Cardiac muscle cell (in vitro differentiated cells and primary cell): ENCODE data around the gene IFT88. TPM values are rescaled to one million over a fixed set of nuclear protein-coding genes. Genes with fewer than 3 reads are reported as not detected.

Source experiments
- DNase-seq, 2 donors: peaks; one replicate each; pipeline versions ENCODE4 v3.0.0 to v3.0.0-alpha.2; 2010 to 2017; ENCODE audit warnings: low read depth in 1 of 2, low spot score in 1 of 2
- H3K27ac ChIP-seq: fragments of 200-600 bp; sonication (generic); 2 replicates; pipeline ENCODE4 v1.5.1; 2016
- H3K27me3 ChIP-seq: fragments of 200-600 bp; sonication (generic); 2 replicates; pipeline ENCODE4 v1.6.0; 2016; ENCODE audit warnings: control low read depth
- H3K36me3 ChIP-seq: fragments of 200-600 bp; sonication (generic); 2 replicates; pipeline ENCODE4 v1.5.1; 2016; ENCODE audit warnings: control low read depth
- H3K4me1 ChIP-seq: fragments of 200-600 bp; sonication (generic); 2 replicates; pipeline ENCODE4 v1.8.1; 2017; ENCODE audit warnings: low read depth, mild to moderate bottlenecking, mixed run types
- H3K4me3 ChIP-seq: fragments of 200-600 bp; sonication (generic); 2 replicates; pipeline ENCODE4 v1.5.1; 2016; ENCODE audit warnings: mild to moderate bottlenecking
- H3K9me3 ChIP-seq: fragments of 200-600 bp; sonication (generic); 2 replicates; pipeline ENCODE4 v1.5.1; 2017; ENCODE audit warnings: low read depth, mild to moderate bottlenecking, control low read depth
- CTCF ChIP-seq: IDR thresholded peaks from 2 replicates; pipeline ENCODE4 v1.5.1; 2012; ENCODE audit warnings: low read depth, mild to moderate bottlenecking, low read length
- polyA plus RNA-seq: library from polyadenylated mRNA; unstranded; fragments of >200 nt; fragmentation: Nextera tagmentation; extraction: Ambion mirVana; gene quantifications from 2 replicates; pipeline ENCODE4 v1.2.1, GENCODE V29; 2016
- total RNA-seq: library from RNA; depleted of rRNA; stranded (reverse); fragments of >200 nt; gene quantifications from 2 replicates; pipeline ENCODE4 v1.2.3, GENCODE V29; 2016

Gene IFT88
- total and polyA plus RNA-seq, 2 experiments from 2014 or later: 18.2 to 18.6 TPM

- Histone ChIP-seq H3K27ac (no peak within 1 kb of the TSS), H3K4me1 (no peaks in the 10 kb centered on the region), H3K4me3 (peak within 1 kb of the TSS; percentile 89), H3K9me3 (no peaks in the 10 kb centered on the region), H3K27me3 (peaks cover 33% of the 10 kb centered on the region), H3K36me3 (no peaks in the 10 kb centered on the region)
- peak; percentile 66 to 82 for DNase-seq
- no peak for TF ChIP-seq CTCF
Observed at GRCh38 chr13:20525601-20526544, 41.1 kb upstream of the IFT88 start, which contains the start of gene CRYL1. CRYL1 (minus strand) TSS chr13:20525857; CDS start chr13:20525794, 63 bp downstream.

- no peak overlapping the region for H3K27ac ChIP-seq
- peak in 1 of 2 donors; percentile 26 for DNase-seq
- peak overlapping the region; percentile 89 for H3K4me3 ChIP-seq
- H3K36me3 ChIP-seq: no peaks in the 10 kb centered on the region
- H3K4me1 ChIP-seq: no peaks in the 10 kb centered on the region
- TF ChIP-seq CTCF: no peak
- peaks cover 33% of the 10 kb centered on the region for H3K27me3 ChIP-seq
- H3K9me3 ChIP-seq: no peaks in the 10 kb centered on the region
Observed at GRCh38 chr13:20526664-20527063, 40.3 kb upstream of the IFT88 start.

GRCh38 chr13:20528452-20528851, 38.5 kb upstream of the IFT88 start:
- H3K27ac ChIP-seq: no peak overlapping the region
- TF ChIP-seq CTCF: no peak
- H3K27me3 ChIP-seq: peaks cover 33% of the 10 kb centered on the region
- no peak overlapping the region for H3K4me3 ChIP-seq
- H3K36me3 ChIP-seq: no peaks in the 10 kb centered on the region
- DNase-seq: no peak
- H3K9me3 ChIP-seq: no peaks in the 10 kb centered on the region
- H3K4me1 ChIP-seq: no peaks in the 10 kb centered on the region

- H3K4me1 ChIP-seq: no peaks in the 10 kb centered on the region
- no peak overlapping the region for H3K27ac ChIP-seq
- TF ChIP-seq CTCF: no peak
- H3K4me3 ChIP-seq: no peak overlapping the region
- DNase-seq: no peak
- peaks cover 3% of the 10 kb centered on the region for H3K27me3 ChIP-seq
- peaks cover 3% of the 10 kb centered on the region for H3K9me3 ChIP-seq
- H3K36me3 ChIP-seq: no peaks in the 10 kb centered on the region
Observed at GRCh38 chr13:20534038-20534608, 32.8 kb upstream of the IFT88 start.

GRCh38 chr13:20536992-20537391, 30.0 kb upstream of the IFT88 start:
- no peaks in the 10 kb centered on the region for H3K36me3 ChIP-seq
- peaks cover 3% of the 10 kb centered on the region for H3K9me3 ChIP-seq
- TF ChIP-seq CTCF: no peak
- H3K27me3 ChIP-seq: no peaks in the 10 kb centered on the region
- no peak for DNase-seq
- no peaks in the 10 kb centered on the region for H3K4me1 ChIP-seq
- H3K27ac ChIP-seq: no peak overlapping the region
- H3K4me3 ChIP-seq: no peak overlapping the region
